Neural progenitor cell (in vitro differentiated cells): ENCODE results near the gene CAV2. TPM values are rescaled to one million over a fixed set of nuclear protein-coding genes. Genes with fewer than 3 reads are reported as not detected.

Experiments
- DNase-seq: peaks from one replicate; pipeline ENCODE4 v3.0.0-alpha.2; 2016; ENCODE audit warnings: low spot score
- H2AFZ ChIP-seq: fragments of 200-600 bp; sonication (generic); replicated peaks from 2 replicates; pipeline ENCODE4 v1.6.1; 2016; ENCODE audit warnings: antibody characterized with exemption
- H3F3A ChIP-seq: fragments of 200-600 bp; sonication (generic); 2 replicates; pipeline ENCODE4 v1.6.1; 2016; ENCODE audit warnings: antibody characterized with exemption, low read depth
- H3K27ac ChIP-seq: fragments of 200-600 bp; sonication (generic); 2 replicates; pipeline ENCODE4 v1.5.1; 2016; ENCODE audit warnings: mild to moderate bottlenecking
- H3K27me3 ChIP-seq: fragments of 200-600 bp; sonication (generic); 2 replicates; pipeline ENCODE4 v1.6.1; 2016; ENCODE audit warnings: mild to moderate bottlenecking, moderate library complexity
- H3K36me3 ChIP-seq: fragments of 200-600 bp; sonication (generic); 2 replicates; pipeline ENCODE4 v1.5.1; 2016
- H3K4me1 ChIP-seq: fragments of 200-600 bp; sonication (generic); 2 replicates; pipeline ENCODE4 v1.6.1; 2016; ENCODE audit warnings: mixed run types
- H3K4me2 ChIP-seq: fragments of 200-600 bp; sonication (generic); 2 replicates; pipeline ENCODE4 v1.6.1; 2016
- H3K4me3 ChIP-seq: fragments of 200-600 bp; sonication (generic); 2 replicates; pipeline ENCODE4 v1.5.1; 2016
- H3K79me2 ChIP-seq: fragments of 200-600 bp; sonication (generic); 2 replicates; pipeline ENCODE4 v1.6.1; 2016; ENCODE audit warnings: low read depth
- H3K9ac ChIP-seq: fragments of 200-600 bp; sonication (generic); 2 replicates; pipeline ENCODE4 v1.6.1; 2016
- H3K9me3 ChIP-seq: fragments of 200-600 bp; sonication (generic); 2 replicates; pipeline ENCODE4 v1.5.1; 2016; ENCODE audit warnings: low read depth
- H4K20me1 ChIP-seq: fragments of 200-600 bp; sonication (generic); 2 replicates; pipeline ENCODE4 v1.6.1; 2016; ENCODE audit warnings: low read depth
- H3K27ac Mint-ChIP-seq: 3 replicates; pipeline ENCODE4 v1.8.0; 2021; ENCODE audit warnings: mixed read lengths
- H3K27me3 Mint-ChIP-seq: 2 replicates; pipeline ENCODE4 v1.8.0; 2022; ENCODE audit warnings: low read depth, mild to moderate bottlenecking, inconsistent platforms, moderate library complexity, mixed read lengths; ENCODE audit not compliant: insufficient read depth
- H3K36me3 Mint-ChIP-seq: 3 replicates; pipeline ENCODE4 v1.8.0; 2021; ENCODE audit warnings: mixed read lengths
- H3K4me1 Mint-ChIP-seq: 3 replicates; pipeline ENCODE4 v1.8.0; 2021; ENCODE audit warnings: mixed read lengths
- H3K4me3 Mint-ChIP-seq: 3 replicates; pipeline ENCODE4 v1.8.0; 2021; ENCODE audit warnings: mild to moderate bottlenecking, moderate library complexity, mixed read lengths
- H3K9me3 Mint-ChIP-seq: 3 replicates; pipeline ENCODE4 v1.8.0; 2020; ENCODE audit warnings: mixed read lengths
- CTCF ChIP-seq: fragments of 200-600 bp; sonication (generic); IDR thresholded peaks from 2 replicates; pipeline ENCODE4 v1.5.1; 2017; ENCODE audit warnings: antibody characterized with exemption, mild to moderate bottlenecking
- EZH2 ChIP-seq: fragments of 200-600 bp; sonication (generic); IDR thresholded peaks from 2 replicates; pipeline ENCODE4 v1.6.1; 2017; ENCODE audit warnings: antibody characterized with exemption, mild to moderate bottlenecking, moderate library complexity
- EZH2phosphoT487 ChIP-seq: fragments of 200-600 bp; sonication (generic); IDR thresholded peaks from 2 replicates; pipeline ENCODE4 v1.6.1; 2017; ENCODE audit warnings: antibody characterized with exemption
- total RNA-seq: library from RNA; depleted of rRNA; stranded (reverse); fragments of >200 nt; gene quantifications from 2 replicates; pipeline ENCODE4 v1.2.3, GENCODE V29; 2015; ENCODE audit warnings: low replicate concordance

Gene CAV2
- total RNA-seq, 1 donor from 2014 or later: 0.37 TPM

GRCh38 chr7:116541951-116542350 lies 42.4 kb downstream of the CAV2 start:
- Histone ChIP-seq H3K27me3 (no peaks in the 10 kb centered on the region), H3K79me2 (no peaks in the 10 kb centered on the region), H3K9ac (no peak overlapping the region), H3K9me3 (no peaks in the 10 kb centered on the region), H4K20me1 (no peaks in the 10 kb centered on the region), H3K4me3 (no peak overlapping the region), H3K4me2 (no peak overlapping the region), H2AFZ (peak overlapping the region; percentile 27), H3K27ac (no peak overlapping the region), H3K4me1 (no peaks in the 10 kb centered on the region), H3K36me3 (no peaks in the 10 kb centered on the region), H3F3A (no peaks in the 10 kb centered on the region)
- H3K27ac Mint-ChIP-seq: no peak overlapping the region
- H3K4me3 Mint-ChIP-seq: no peak overlapping the region
- no peaks in the 10 kb centered on the region for H3K27me3 Mint-ChIP-seq
- H3K4me1 Mint-ChIP-seq: no peaks in the 10 kb centered on the region
- H3K36me3 Mint-ChIP-seq: peaks cover 2% of the 10 kb centered on the region
- DNase-seq: no peak
- H3K9me3 Mint-ChIP-seq: no peaks in the 10 kb centered on the region
- TF ChIP-seq EZH2phosphoT487 (no peak), CTCF (no peak), EZH2 (no peak)

- Histone ChIP-seq H3K79me2 (no peaks in the 10 kb centered on the region), H3K4me2 (no peak overlapping the region), H2AFZ (no peak overlapping the region), H3K9me3 (no peaks in the 10 kb centered on the region), H3F3A (no peaks in the 10 kb centered on the region), H3K4me3 (no peak overlapping the region), H3K27ac (no peak overlapping the region), H3K4me1 (no peaks in the 10 kb centered on the region), H3K36me3 (no peaks in the 10 kb centered on the region), H3K27me3 (no peaks in the 10 kb centered on the region), H4K20me1 (no peaks in the 10 kb centered on the region), H3K9ac (no peak overlapping the region)
- Mint-ChIP-seq H3K36me3 (peaks cover 2% of the 10 kb centered on the region), H3K27me3 (no peaks in the 10 kb centered on the region), H3K9me3 (no peaks in the 10 kb centered on the region), H3K27ac (no peak overlapping the region), H3K4me3 (no peak overlapping the region), H3K4me1 (no peaks in the 10 kb centered on the region)
- DNase-seq: no peak
- no peak for TF ChIP-seq CTCF
- no peak for TF ChIP-seq EZH2phosphoT487
- no peak for TF ChIP-seq EZH2
These were observed 43.1 kb downstream of the CAV2 start for GRCh38 chr7:116542618-116543017.

- H2AFZ ChIP-seq: peak overlapping the region; percentile 7
- H3K27me3 Mint-ChIP-seq: no peaks in the 10 kb centered on the region
- H3K4me1 ChIP-seq: no peaks in the 10 kb centered on the region
These were observed 44.1 kb downstream of the CAV2 start for GRCh38 chr7:116543664-116544063.

More at GRCh38 chr7:116543664-116544063, 44.1 kb downstream of the CAV2 start:
- Mint-ChIP-seq H3K27ac (no peak overlapping the region), H3K4me1 (no peaks in the 10 kb centered on the region), H3K4me3 (no peak overlapping the region), H3K9me3 (no peaks in the 10 kb centered on the region), H3K36me3 (peaks cover 2% of the 10 kb centered on the region)
- Histone ChIP-seq H4K20me1 (no peaks in the 10 kb centered on the region), H3K4me3 (no peak overlapping the region), H3K36me3 (no peaks in the 10 kb centered on the region), H3K27me3 (no peaks in the 10 kb centered on the region), H3K9ac (no peak overlapping the region), H3K27ac (no peak overlapping the region), H3F3A (no peaks in the 10 kb centered on the region), H3K79me2 (no peaks in the 10 kb centered on the region), H3K4me2 (no peak overlapping the region), H3K9me3 (no peaks in the 10 kb centered on the region)
- TF ChIP-seq EZH2 (no peak), EZH2phosphoT487 (no peak), CTCF (no peak)
- no peak for DNase-seq
